Ascending aorta (tissue), 2 donors: ENCODE measurements around the gene CST4. TPM values are rescaled to one million over a fixed set of nuclear protein-coding genes. Genes with fewer than 3 reads are reported as not detected.

Experiments
- DNase-seq, 2 donors: peaks; one replicate each; pipeline ENCODE4 v3.0.0-alpha.2; 2019; ENCODE audit warnings: low spot score in 2 of 2
- H3K27ac ChIP-seq, 2 donors: fragments of 200-600 bp; sonication (generic); one replicate each; pipeline ENCODE4 v1.5.1; 2016 to 2017; ENCODE audit warnings: mild to moderate bottlenecking in 1 of 2
- H3K27me3 ChIP-seq: fragments of 200-600 bp; sonication (generic); one replicate; pipeline ENCODE4 v1.5.1; 2017
- H3K36me3 ChIP-seq, 2 donors: fragments of 200-600 bp; sonication (generic); one replicate each; pipeline ENCODE4 v1.5.1; 2016
- H3K4me1 ChIP-seq, 2 donors: fragments of 200-600 bp; sonication (generic); one replicate each; pipeline ENCODE4 v1.5.1; 2016 to 2017; ENCODE audit warnings: mild to moderate bottlenecking in 1 of 2
- H3K4me3 ChIP-seq, 2 donors: fragments of 200-600 bp; sonication (generic); one replicate each; pipeline ENCODE4 v1.5.1; 2016 to 2017; ENCODE audit warnings: mild to moderate bottlenecking in 1 of 2
- H3K9me3 ChIP-seq, 2 donors: fragments of 200-600 bp; sonication (generic); one replicate each; pipeline ENCODE4 v1.5.1; 2016
- intact Hi-C: fragments of 100-400 bp; cut with DNase I; formaldehyde crosslinking; loops from one replicate; pipeline ENCODE4 v1.15.1; 2023
- total RNA-seq: library from RNA; depleted of rRNA; stranded (reverse); fragments of >200 nt; gene quantifications from one replicate; pipeline ENCODE4 v1.1.0, GENCODE V29; 2016
- TF ChIP-seq, protein P1 (sequence below), 3 experiments: fragments of 200-600 bp in 2 of 3; fragments of 450-650 bp in 1 of 3; sonication (generic) in 2 of 3; IDR thresholded peaks; one replicate each; pipeline ENCODE4 v1.5.1; 2016 to 2019; ENCODE audit warnings: antibody characterized with exemption in 3 of 3, mild to moderate bottlenecking in 1 of 3, moderate library complexity in 1 of 3

CST4 gene
- total RNA-seq, 1 donor from 2014 or later, result not detected

GRCh38 chr20:23640671-23641667, 47.9 kb downstream of the CST4 start:
- Histone ChIP-seq H3K27me3 (no peaks in the 10 kb centered on the region), H3K36me3 (no peaks in the 10 kb centered on the region), H3K9me3 (no peaks in the 10 kb centered on the region), H3K4me3 (no peak overlapping the region), H3K27ac (no peak overlapping the region), H3K4me1 (peaks cover 5 to 6% of the 10 kb centered on the region in 2 donors)
- no peak for DNase-seq
- TF ChIP-seq, protein P1, sequence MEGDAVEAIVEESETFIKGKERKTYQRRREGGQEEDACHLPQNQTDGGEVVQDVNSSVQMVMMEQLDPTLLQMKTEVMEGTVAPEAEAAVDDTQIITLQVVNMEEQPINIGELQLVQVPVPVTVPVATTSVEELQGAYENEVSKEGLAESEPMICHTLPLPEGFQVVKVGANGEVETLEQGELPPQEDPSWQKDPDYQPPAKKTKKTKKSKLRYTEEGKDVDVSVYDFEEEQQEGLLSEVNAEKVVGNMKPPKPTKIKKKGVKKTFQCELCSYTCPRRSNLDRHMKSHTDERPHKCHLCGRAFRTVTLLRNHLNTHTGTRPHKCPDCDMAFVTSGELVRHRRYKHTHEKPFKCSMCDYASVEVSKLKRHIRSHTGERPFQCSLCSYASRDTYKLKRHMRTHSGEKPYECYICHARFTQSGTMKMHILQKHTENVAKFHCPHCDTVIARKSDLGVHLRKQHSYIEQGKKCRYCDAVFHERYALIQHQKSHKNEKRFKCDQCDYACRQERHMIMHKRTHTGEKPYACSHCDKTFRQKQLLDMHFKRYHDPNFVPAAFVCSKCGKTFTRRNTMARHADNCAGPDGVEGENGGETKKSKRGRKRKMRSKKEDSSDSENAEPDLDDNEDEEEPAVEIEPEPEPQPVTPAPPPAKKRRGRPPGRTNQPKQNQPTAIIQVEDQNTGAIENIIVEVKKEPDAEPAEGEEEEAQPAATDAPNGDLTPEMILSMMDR (IDR thresholded peaks at IDR 0.05), result no peak
- intact Hi-C loops, result no loop called here

DNA sequence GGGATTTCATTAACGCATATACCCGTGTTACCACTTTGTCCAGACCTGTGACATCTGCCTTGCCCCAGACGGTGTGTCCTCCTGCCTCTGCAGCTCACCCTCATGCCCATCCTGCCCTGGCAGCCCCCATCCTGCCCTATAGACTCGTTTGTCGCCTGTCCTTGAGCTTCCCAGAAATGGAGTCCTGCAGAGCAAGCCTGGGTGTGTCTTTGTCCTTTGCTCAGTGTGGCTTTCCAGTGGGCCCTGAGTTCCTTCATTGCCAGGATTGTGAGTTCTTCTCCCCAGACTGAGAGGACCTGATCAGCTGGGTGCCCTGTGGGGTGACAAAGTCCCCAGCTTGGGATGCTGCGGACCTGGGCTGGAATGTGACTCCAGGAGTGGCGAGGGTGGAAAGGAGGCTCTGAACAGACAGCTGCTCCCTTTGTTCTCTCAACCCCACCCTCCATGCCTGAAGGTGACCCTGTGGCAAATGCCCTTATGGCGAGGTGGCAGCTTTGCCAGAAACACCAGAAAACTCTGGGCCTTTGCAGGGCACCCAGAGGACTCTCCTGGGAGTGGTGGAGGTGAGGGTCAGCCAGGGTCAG, 48.7 kb downstream of the CST4 start:
- TF ChIP-seq, protein P1 (IDR thresholded peaks at IDR 0.05), result no peak
- Histone ChIP-seq H3K36me3 (peaks cover 0 to under 1% of the 10 kb centered on the region in 2 donors), H3K27ac (no peak overlapping the region), H3K27me3 (no peaks in the 10 kb centered on the region), H3K4me3 (no peak overlapping the region), H3K4me1 (peaks cover 9 to 13% of the 10 kb centered on the region in 2 donors), H3K9me3 (no peaks in the 10 kb centered on the region)
- intact Hi-C loops, result no loop called here
- DNase-seq, result no peak

GRCh38 chr20:23639490-23639958, 49.3 kb downstream of the CST4 start:
- Histone ChIP-seq H3K36me3 (peaks cover 3 to 6% of the 10 kb centered on the region in 2 donors), H3K27me3 (no peaks in the 10 kb centered on the region), H3K9me3 (no peaks in the 10 kb centered on the region), H3K4me3 (no peak overlapping the region), H3K27ac (no peak overlapping the region), H3K4me1 (peaks cover 10 to 17% of the 10 kb centered on the region in 2 donors)
- intact Hi-C loops, result loop anchor here (5.0 to 10.0 kb wide), 4 partner anchors 217 to 1895 kb away; partner anchors contain the start of genes APMAP, GZF1 and NAPB
- TF ChIP-seq, protein P1 (IDR thresholded peaks at IDR 0.05), result no peak
- DNase-seq, result no peak

- Histone ChIP-seq H3K9me3 (no peaks in the 10 kb centered on the region), H3K4me1 (peaks cover 10 to 22% of the 10 kb centered on the region in 2 donors), H3K36me3 (peaks cover 15 to 18% of the 10 kb centered on the region in 2 donors), H3K27ac (peak overlapping the region; percentile 91 to 99), H3K4me3 (peak overlapping the region in 1 of 2 donors; percentile 89), H3K27me3 (no peaks in the 10 kb centered on the region)
- TF ChIP-seq, protein P1 (IDR thresholded peaks at IDR 0.05), result no peak
- intact Hi-C loops, result loop anchor here (5.0 to 10.0 kb wide), 4 partner anchors 216 to 1896 kb away; partner anchors contain the start of genes APMAP, GZF1 and NAPB
- DNase-seq, result no peak
Observed at GRCh38 chr20:23638309-23638708, 50.5 kb downstream of the CST4 start.
